H1 (cell line): ENCODE measurements around the gene ALG2. TPM values are rescaled to one million over a fixed set of nuclear protein-coding genes. Genes with fewer than 3 reads are reported as not detected.

Experiments
- CTCF ChIA-PET: fragments of 300-600 bp; sonication (Branson Sonifier 250); formaldehyde crosslinking; loops from one replicate; lab custom pipeline; 2021; ENCODE audit not compliant: partially characterized antibody; lab: Charles Lee
- POLR2A ChIA-PET: fragments of 300-600 bp; sonication (Branson Sonifier 250); formaldehyde crosslinking; loops from one replicate; lab custom pipeline; 2021; ENCODE audit warnings: inconsistent platforms; ENCODE audit not compliant: partially characterized antibody; lab: Charles Lee
- DNase-seq, 2 experiments: peaks; one replicate each; pipeline versions ENCODE4 v3.0.0 to v3.0.0-alpha.2; 2010 to 2022; ENCODE audit warnings: low spot score in 2 of 2, low read depth in 1 of 2, mixed read lengths in 1 of 2
- FAIRE-seq: peaks from 2 replicates; lab custom pipeline; 2011; peaks lifted over from hg19 to GRCh38; lab: Jason Lieb, UNC
- H2AFZ ChIP-seq: 2 replicates; pipeline ENCODE4 v1.8.1; 2012; ENCODE audit warnings: low read length, inconsistent platforms
- H2AK5ac ChIP-seq: 2 replicates; pipeline ENCODE4 v1.6.1; 2013; ENCODE audit warnings: low read depth, low read length
- H2BK120ac ChIP-seq: replicated peaks from 2 replicates; pipeline ENCODE3; 2013; ENCODE audit warnings: low read depth, low read length, inconsistent platforms
- H2BK12ac ChIP-seq: 2 replicates; pipeline ENCODE4 v1.6.1; 2013; ENCODE audit warnings: low read depth, low read length
- H2BK15ac ChIP-seq: 2 replicates; pipeline ENCODE4 v1.6.1; 2013; ENCODE audit warnings: low read length
- H2BK20ac ChIP-seq: 2 replicates; pipeline ENCODE4 v1.6.1; 2013; ENCODE audit warnings: low read length
- H2BK5ac ChIP-seq: 2 replicates; pipeline ENCODE4 v1.6.1; 2013; ENCODE audit warnings: low read depth, low read length
- H3K14ac ChIP-seq: 2 replicates; pipeline ENCODE4 v1.6.1; 2013; ENCODE audit warnings: inconsistent platforms; ENCODE audit not compliant: insufficient read length
- H3K18ac ChIP-seq: 2 replicates; pipeline ENCODE4 v1.6.1; 2013; ENCODE audit warnings: low read length; ENCODE audit errors: extremely low read depth
- H3K23ac ChIP-seq: 2 replicates; pipeline ENCODE4 v1.6.1; 2013; ENCODE audit warnings: inconsistent platforms; ENCODE audit not compliant: insufficient read length
- H3K23me2 ChIP-seq: 2 replicates; pipeline ENCODE4 v1.6.1; 2013; ENCODE audit warnings: low read depth, low read length
- H3K27ac ChIP-seq: 2 replicates; pipeline ENCODE4 v1.6.1; 2011; ENCODE audit warnings: low read depth, low read length, inconsistent platforms
- H3K27me3 ChIP-seq, 4 experiments: replicated peaks in 1 of 4; 1 replicate in 1 of 4; 2 replicates in 3 of 4; pipeline versions ENCODE4 v1.6.1 to v1.8.1; 2011 to 2013; ENCODE audit warnings: low read length in 3 of 4, mild to moderate bottlenecking in 3 of 4, inconsistent platforms in 2 of 4, mixed read lengths in 2 of 4, moderate library complexity in 1 of 4; ENCODE audit not compliant: control insufficient read depth in 3 of 4, insufficient read depth in 3 of 4; ENCODE audit errors: extremely low read depth in 1 of 4
- H3K36me3 ChIP-seq, 4 experiments: 2 replicates each; pipeline versions ENCODE4 v1.6.1 to v1.8.1; 2011 to 2013; ENCODE audit warnings: mild to moderate bottlenecking in 4 of 4, low read length in 3 of 4, moderate library complexity in 2 of 4, control low read depth in 1 of 4, inconsistent platforms in 1 of 4; ENCODE audit not compliant: insufficient read depth in 4 of 4, control insufficient read depth in 2 of 4
- H3K4ac ChIP-seq: replicated peaks from 2 replicates; pipeline ENCODE3; 2013; ENCODE audit warnings: low read length, low read depth, mixed read lengths, inconsistent platforms; ENCODE audit not compliant: insufficient read length
- H3K4me1 ChIP-seq, 4 experiments: replicated peaks in 1 of 4; 1 replicate in 1 of 4; 2 replicates in 3 of 4; pipeline versions ENCODE4 v1.6.1 to v1.8.1; 2011 to 2013; ENCODE audit warnings: low read length in 3 of 4, inconsistent platforms in 2 of 4, mixed read lengths in 1 of 4; ENCODE audit not compliant: insufficient read depth in 4 of 4, control insufficient read depth in 3 of 4
- H3K4me2 ChIP-seq, 2 experiments: 2 replicates each; pipeline versions ENCODE4 v1.6.1 to v1.8.1; 2011 to 2013; ENCODE audit warnings: low read depth in 2 of 2, low read length in 2 of 2, control low read depth in 1 of 2, inconsistent platforms in 1 of 2, mild to moderate bottlenecking in 1 of 2; ENCODE audit not compliant: insufficient read depth in 1 of 2
- H3K4me3 ChIP-seq, 4 experiments: fragments of 200-600, 300-600 bp in 1 of 4; sonication (generic), shearing (Covaris generic), sonication (Bioruptor Twin) in 1 of 4; 2 replicates each; pipeline versions ENCODE4 v1.5.1 to v1.8.1; 2011 to 2016; ENCODE audit warnings: low read length in 4 of 4, low read depth in 3 of 4, control low read depth in 2 of 4, inconsistent platforms in 2 of 4, mild to moderate bottlenecking in 2 of 4, mixed read lengths in 1 of 4, moderate library complexity in 1 of 4; ENCODE audit not compliant: insufficient read depth in 2 of 4; ENCODE audit errors: extremely low read depth in 1 of 4
- H3K56ac ChIP-seq: replicated peaks from 2 replicates; pipeline ENCODE3; 2013; ENCODE audit warnings: low read depth, mild to moderate bottlenecking, mixed read lengths, low read length, inconsistent platforms; ENCODE audit not compliant: insufficient read length
- H3K79me1 ChIP-seq: 2 replicates; pipeline ENCODE4 v1.6.1; 2013; ENCODE audit warnings: low read depth, low read length, control low read depth
- H3K79me2 ChIP-seq, 2 experiments: 2 replicates each; pipeline versions ENCODE4 v1.6.1 to v1.8.1; 2012 to 2013; ENCODE audit warnings: low read length in 2 of 2, mild to moderate bottlenecking in 2 of 2, inconsistent platforms in 1 of 2; ENCODE audit not compliant: insufficient read depth in 2 of 2, control insufficient read depth in 1 of 2
- H3K9ac ChIP-seq, 4 experiments: replicated peaks in 1 of 4; 1 replicate in 1 of 4; 2 replicates in 3 of 4; pipeline versions ENCODE4 v1.6.1 to v1.8.1; 2011 to 2013; ENCODE audit warnings: low read depth in 3 of 4, low read length in 3 of 4, control low read depth in 2 of 4, mild to moderate bottlenecking in 2 of 4, moderate library complexity in 2 of 4, inconsistent platforms in 1 of 4; ENCODE audit errors: extremely low read depth in 1 of 4
- H3K9me3 ChIP-seq, 2 experiments: 2 replicates each; pipeline versions ENCODE4 v1.6.1 to v1.8.1; 2012 to 2013; ENCODE audit warnings: mild to moderate bottlenecking in 2 of 2, moderate library complexity in 2 of 2, control low read depth in 1 of 2, inconsistent platforms in 1 of 2, low read depth in 1 of 2, low read length in 1 of 2, mixed read lengths in 1 of 2; ENCODE audit not compliant: insufficient read depth in 2 of 2
- H4K20me1 ChIP-seq, 2 experiments: replicated peaks in 1 of 2; 2 replicates each; pipeline versions ENCODE3 to v1.8.1; 2011 to 2013; ENCODE audit warnings: inconsistent platforms in 2 of 2, low read length in 2 of 2, mild to moderate bottlenecking in 1 of 2; ENCODE audit not compliant: insufficient read depth in 2 of 2, control insufficient read depth in 1 of 2
- H4K5ac ChIP-seq: 2 replicates; pipeline ENCODE4 v1.6.1; 2013; ENCODE audit warnings: low read length, low read depth, mixed read lengths, inconsistent platforms; ENCODE audit not compliant: insufficient read length
- H4K8ac ChIP-seq: 2 replicates; pipeline ENCODE4 v1.8.0; 2013; ENCODE audit warnings: mild to moderate bottlenecking, moderate library complexity, low read length, inconsistent platforms; ENCODE audit not compliant: insufficient read depth; ENCODE audit errors: extremely low read depth
- H4K91ac ChIP-seq: replicated peaks from 2 replicates; pipeline ENCODE3; 2013; ENCODE audit warnings: low read length, mixed read lengths, inconsistent platforms; ENCODE audit not compliant: insufficient read length
- BCL11A ChIP-seq, 2 experiments: IDR thresholded peaks; one replicate each; pipeline ENCODE4 v1.6.1; 2011; ENCODE audit warnings: low read depth in 2 of 2, low read length in 2 of 2, mild to moderate bottlenecking in 2 of 2
- CREB1 ChIP-seq: IDR thresholded peaks from 2 replicates; pipeline ENCODE4 v1.6.1; 2012; ENCODE audit warnings: inconsistent platforms
- EP300 ChIP-seq, 2 experiments: IDR thresholded peaks; 1 replicate in 1 of 2; 2 replicates in 1 of 2; pipeline ENCODE4 v1.6.1; 2011 to 2012; ENCODE audit warnings: low read depth in 2 of 2, low read length in 2 of 2, mild to moderate bottlenecking in 2 of 2, borderline replicate concordance in 1 of 2, inconsistent platforms in 1 of 2, moderate library complexity in 1 of 2
- GABPA ChIP-seq: IDR thresholded peaks from 2 replicates; pipeline ENCODE4 v1.6.1; 2011; ENCODE audit warnings: mild to moderate bottlenecking, low read length, moderate library complexity, borderline replicate concordance; ENCODE audit not compliant: insufficient read depth
- KDM5A ChIP-seq: fragments of 200-600 bp; IDR thresholded peaks from 2 replicates; pipeline ENCODE4 v1.7.1; 2012; ENCODE audit warnings: mild to moderate bottlenecking, low read length, inconsistent platforms, mixed read lengths
- NANOG ChIP-seq: IDR thresholded peaks from 2 replicates; pipeline ENCODE4 v1.6.1; 2011; ENCODE audit warnings: low read length, low read depth, mild to moderate bottlenecking, inconsistent platforms; ENCODE audit not compliant: insufficient read depth, poor library complexity, severe bottlenecking
- NRF1 ChIP-seq: IDR thresholded peaks from 2 replicates; pipeline ENCODE4 v1.6.1; 2011; ENCODE audit warnings: mild to moderate bottlenecking, low read depth, low read length, improper control_type of control experiment
- RXRA ChIP-seq: IDR thresholded peaks from 2 replicates; pipeline ENCODE4 v1.6.1; 2011; ENCODE audit warnings: low read depth, mild to moderate bottlenecking, low read length, moderate library complexity; ENCODE audit not compliant: insufficient read depth
- SIX5 ChIP-seq: IDR thresholded peaks from 2 replicates; pipeline ENCODE4 v1.6.1; 2011; ENCODE audit warnings: mild to moderate bottlenecking, low read depth, low read length
- SP1 ChIP-seq: IDR thresholded peaks from 2 replicates; pipeline ENCODE4 v1.6.1; 2011; ENCODE audit warnings: low read depth, low read length
- SRF ChIP-seq: IDR thresholded peaks from 2 replicates; pipeline ENCODE4 v1.6.1; 2011; ENCODE audit warnings: mild to moderate bottlenecking, low read depth, low read length, moderate library complexity
- TBP ChIP-seq: IDR thresholded peaks from 2 replicates; pipeline ENCODE4 v1.6.1; 2011; ENCODE audit warnings: low read depth, low read length, improper control_type of control experiment
- ZNF274 ChIP-seq: IDR thresholded peaks from 2 replicates; pipeline ENCODE4 v1.7.0; 2012; ENCODE audit warnings: low read length, borderline replicate concordance; ENCODE audit errors: extremely low read depth
- WGBS, 2 experiments: shearing (Covaris generic) in 1 of 2; methylation state at CpG; one replicate each; pipeline versions ENCODE4 v1.1.6 to v1.1.7; 2013 to 2015; ENCODE audit warnings: low lambda C conversion rate in 2 of 2, mixed read lengths in 2 of 2, inconsistent platforms in 1 of 2, low coverage in 1 of 2, missing lambda C conversion rate in 1 of 2; ENCODE audit not compliant: insufficient replicate concordance in 2 of 2, insufficient coverage in 1 of 2, insufficient read length in 1 of 2; ENCODE audit errors: extremely low coverage in 1 of 2, missing lambda C conversion rate in 1 of 2; 5-methylcytosine and 5-hydroxymethylcytosine counted together
- polyA plus RNA-seq, 7 experiments: library from polyadenylated mRNA; depleted of rRNA in 3 of 7; stranded (reverse) in 5 of 7; unstranded in 2 of 7; fragments of >200 nt in 5 of 7; fragments of 200-250 nt in 2 of 7; gene quantifications; 1 replicate in 5 of 7; 2 replicates in 1 of 7; 4 replicates in 1 of 7; pipeline versions ENCODE4 v1.2.1 to v1.2.3, GENCODE V29; 2011 to 2013; ENCODE audit warnings: missing spikeins in 2 of 7, mixed read lengths in 2 of 7
- total RNA-seq: library from RNA; stranded (reverse); fragmentation: NEBNext Ultra II Directional; extraction: Animal tissue kit (Norgen Biotek cat#: 25700); gene quantifications from 2 replicates; pipeline ENCODE4 v1.2.1, GENCODE V29; 2021

The ALG2 gene
- total and polyA plus RNA-seq, 2 of the 8 experiments (the other 6 are each of a cell fraction or from before 2014, with no cell fraction given) = 27.1 to 30.7 TPM

GRCh38 chr9:99244344-99245260 lies 22.9 kb upstream of the ALG2 start:
- Histone ChIP-seq H3K9ac (no peak overlapping the region), H3K14ac (no peak overlapping the region), H3K18ac (no peak overlapping the region), H4K20me1 (no peaks in the 10 kb centered on the region), H3K79me1 (no peaks in the 10 kb centered on the region), H3K4me2 (no peak overlapping the region), H2BK20ac (no peak overlapping the region), H3K4ac (no peak overlapping the region), H3K36me3 (no peaks in the 10 kb centered on the region), H3K9me3 (no peaks in the 10 kb centered on the region), H2BK5ac (no peak overlapping the region), H3K23ac (no peak overlapping the region), H3K56ac (peak overlapping the region; percentile 39), H3K4me1 (no peaks in the 10 kb centered on the region), H4K5ac (no peak overlapping the region), H2BK12ac (no peak overlapping the region), H2AK5ac (no peak overlapping the region), H3K27ac (no peak overlapping the region), H2BK120ac (no peak overlapping the region), H3K4me3 (no peak overlapping the region), H3K23me2 (no peaks in the 10 kb centered on the region), H3K27me3 (no peaks in the 10 kb centered on the region), H2AFZ (no peak overlapping the region), H2BK15ac (no peak overlapping the region), H3K79me2 (no peaks in the 10 kb centered on the region), H4K91ac (no peak overlapping the region), H4K8ac (no peak overlapping the region)
- WGBS, 2 experiments = 82 to 100% methylated on average over 1 to 3 of the region's 3 CpGs
- FAIRE-seq (no peak), DNase-seq (no peak)
- POLR2A ChIA-PET = no interaction called here
- CTCF ChIA-PET = interaction anchor here (1.0 to 2.1 kb wide), 5 partner anchors 11 to 365 kb away, joined by 3 to 11 read pairs (median 9); no protein-coding TSS in a partner anchor
- TF ChIP-seq NANOG = no peak
- TF ChIP-seq BCL11A (IDR thresholded peaks at IDR 0.05; ENCODE audit: low read depth in 2 of 2, low read length in 2 of 2) = no peak
- no peak for TF ChIP-seq CREB1
- no peak for TF ChIP-seq TBP
- no peak for TF ChIP-seq ZNF274
- no peak for TF ChIP-seq GABPA
- no peak for TF ChIP-seq RXRA
- no peak for TF ChIP-seq SRF
- no peak for TF ChIP-seq EP300 (IDR thresholded peaks at IDR 0.05; ENCODE audit: borderline replicate concordance in 1 of 2, low read depth in 2 of 2, low read length in 2 of 2)
- TF ChIP-seq NRF1 = no peak
- no peak for TF ChIP-seq KDM5A
- TF ChIP-seq SP1 = no peak
- TF ChIP-seq SIX5 = no peak
